ENCODE data around the gene FBXO31.
A peak's percentile ranks its signal among the peaks of the same experiment; 100 is the strongest.

Gene FBXO31

GRCh38 chr16:87305505-87306391 lies 77.8 kb downstream of the FBXO31 start:
- no peak for DNase-seq

- no peak for DNase-seq
Observed at GRCh38 chr16:87304951-87305350, 78.6 kb downstream of the FBXO31 start.

- DNase-seq: no peak
Observed at GRCh38 chr16:87303962-87304521, 79.5 kb downstream of the FBXO31 start.

- peak; percentile 61 for DNase-seq
Observed at GRCh38 chr16:87303431-87303930, 80.1 kb downstream of the FBXO31 start.

- DNase-seq: no peak
Observed at GRCh38 chr16:87298857-87299465, 84.6 kb downstream of the FBXO31 start.

- peak; percentile 44 for DNase-seq
Observed at GRCh38 chr16:87297918-87298631, 85.5 kb downstream of the FBXO31 start.

GRCh38 chr16:87297407-87297806 lies 86.2 kb downstream of the FBXO31 start:
- no peak for DNase-seq

- no peak for DNase-seq
Observed at GRCh38 chr16:87295661-87296531, 87.7 kb downstream of the FBXO31 start.

- DNase-seq: peak; percentile 28
Observed at GRCh38 chr16:87295259-87295658, 88.3 kb downstream of the FBXO31 start.

GRCh38 chr16:87293990-87294389 lies 89.6 kb downstream of the FBXO31 start:
- DNase-seq: no peak

GRCh38 chr16:87291944-87292343 lies 91.6 kb downstream of the FBXO31 start:
- DNase-seq: no peak

GRCh38 chr16:87288753-87289362 lies 94.7 kb downstream of the FBXO31 start:
- DNase-seq: no peak

- DNase-seq: no peak
Observed at GRCh38 chr16:87286839-87287626, 96.5 kb downstream of the FBXO31 start.

GRCh38 chr16:87284183-87284582 lies 99.4 kb downstream of the FBXO31 start:
- DNase-seq: no peak

GRCh38 chr16:87279094-87279658 lies 104.4 kb downstream of the FBXO31 start:
- DNase-seq: no peak

- peak; percentile 73 for DNase-seq
Observed at GRCh38 chr16:87278191-87279093, 105.1 kb downstream of the FBXO31 start.
